ENCODE data around the gene CELA2A.
A peak's percentile ranks its signal among the peaks of the same experiment; 100 is the strongest.
"Not testable (repeated sequence)": the region's sequence is repeated elsewhere in the genome, so short reads cannot be mapped to it uniquely, and the experiment has no call there.

Gene CELA2A

GRCh38 chr1:15483971-15484370 lies 27.4 kb downstream of the CELA2A start:
- no peak overlapping the region for H3K4me3 ChIP-seq (ENCODE audit: low read depth, low read length)
- TF ChIP-seq CTCF (IDR thresholded peaks at IDR 0.05; ENCODE audit: insufficient read depth, low read depth, low read length, missing control alignments) = no peak
- DNase-seq (ENCODE audit: low read depth) = no peak

- H3K4me3 ChIP-seq (ENCODE audit: low read depth, low read length); DNase-seq (ENCODE audit: low read depth): not testable (repeated sequence)
Observed at GRCh38 chr1:15484443-15484842, 27.9 kb downstream of the CELA2A start.

- no peak for TF ChIP-seq CTCF (IDR thresholded peaks at IDR 0.05; ENCODE audit: insufficient read depth, low read depth, low read length, missing control alignments)
- no peak overlapping the region for H3K4me3 ChIP-seq (ENCODE audit: low read depth, low read length)
- peak; percentile 32 for DNase-seq (ENCODE audit: low read depth)
Observed at GRCh38 chr1:15485636-15486035, 29.1 kb downstream of the CELA2A start.

- DNase-seq (ENCODE audit: low read depth); H3K4me3 ChIP-seq (ENCODE audit: low read depth, low read length): not testable (repeated sequence)
Observed at GRCh38 chr1:15486844-15487610, 30.5 kb downstream of the CELA2A start.

GRCh38 chr1:15488371-15488770 lies 31.8 kb downstream of the CELA2A start:
- no peak for TF ChIP-seq CTCF (IDR thresholded peaks at IDR 0.05; ENCODE audit: insufficient read depth, low read depth, low read length, missing control alignments)
- no peak for DNase-seq (ENCODE audit: low read depth)
- no peak overlapping the region for H3K4me3 ChIP-seq (ENCODE audit: low read depth, low read length)

- DNase-seq (ENCODE audit: low read depth) = no peak
- no peak overlapping the region for H3K4me3 ChIP-seq (ENCODE audit: low read depth, low read length)
- no peak for TF ChIP-seq CTCF (IDR thresholded peaks at IDR 0.05; ENCODE audit: insufficient read depth, low read depth, low read length, missing control alignments)
Observed at GRCh38 chr1:15489052-15489736, 32.7 kb downstream of the CELA2A start.

GRCh38 chr1:15491010-15491409 lies 34.5 kb downstream of the CELA2A start:
- not testable (repeated sequence) for DNase-seq (ENCODE audit: low read depth); H3K4me3 ChIP-seq (ENCODE audit: low read depth, low read length)

GRCh38 chr1:15492596-15492995 lies 36.1 kb downstream of the CELA2A start:
- TF ChIP-seq CTCF (IDR thresholded peaks at IDR 0.05; ENCODE audit: insufficient read depth, low read depth, low read length, missing control alignments) = no peak
- no peak for DNase-seq (ENCODE audit: low read depth)
- H3K4me3 ChIP-seq (ENCODE audit: low read depth, low read length) = no peak overlapping the region
